ENCODE data around the gene TRAM2. TPM values are rescaled to one million over a fixed set of nuclear protein-coding genes. Genes with fewer than 3 reads are reported as not detected.
A peak's percentile ranks its signal among the peaks of the same experiment; 100 is the strongest.

The TRAM2 gene
- total and polyA plus RNA-seq, 2 of the 13 experiments (the other 11 are each of a cell fraction or from before 2014, with no cell fraction given), result 49.1 to 72.5 TPM

GRCh38 chr6:52517502-52518278, 59.2 kb downstream of the TRAM2 start (continued):
- 0 out of 2 replicates have a peak, but pooled peaks have one; percentile 74 for TF ChIP-seq ZNF318 (CRISPR knock-in tag; IDR thresholded peaks at IDR 0.05)
- peak; percentile 50; the same call in 1 of the 2 replicates for TF ChIP-seq KMT2B (CRISPR knock-in tag; IDR thresholded peaks at IDR 0.05)
- no peak for TF ChIP-seq BCLAF1 (IDR thresholded peaks at IDR 0.05)
- TF ChIP-seq LCORL (IDR thresholded peaks at IDR 0.05), result no peak
- TF ChIP-seq LCORL (CRISPR knock-in tag; IDR thresholded peaks at IDR 0.05), result peak; percentile 91
- no peak for TF ChIP-seq ZBTB21 (CRISPR knock-in tag; IDR thresholded peaks at IDR 0.05)
- no peak for TF ChIP-seq ZNF468 (CRISPR knock-in tag; IDR thresholded peaks at IDR 0.05)
- TF ChIP-seq EP300 (IDR thresholded peaks at IDR 0.05; ENCODE audit: low read depth in 2 of 2, low read length in 2 of 2), result peak in 1 of 2 experiments; percentile 64; a peak in 2 of 4 replicates
- TF ChIP-seq EP300 (CRISPR knock-in tag; IDR thresholded peaks at IDR 0.05; ENCODE audit: borderline replicate concordance), result peak; percentile 52
- TF ChIP-seq ZNF224 (CRISPR knock-in tag; IDR thresholded peaks at IDR 0.05), result peak; percentile 48; the same call in 1 of the 2 replicates
- peak; percentile 57; the same call in 1 of the 2 replicates for TF ChIP-seq KDM5B (CRISPR knock-in tag; IDR thresholded peaks at IDR 0.05; ENCODE audit: borderline replicate concordance)
- no peak for TF ChIP-seq ZNF549 (CRISPR knock-in tag; IDR thresholded peaks at IDR 0.05)
- peak; percentile 66 for TF ChIP-seq UBTF (CRISPR knock-in tag; IDR thresholded peaks at IDR 0.05)
- no peak for TF ChIP-seq TBP (CRISPR knock-in tag; IDR thresholded peaks at IDR 0.05)
- TF ChIP-seq ZNF577 (CRISPR knock-in tag; IDR thresholded peaks at IDR 0.05; ENCODE audit: borderline replicate concordance, low read depth), result no peak
- peak; percentile 59; the same call in 1 of the 2 replicates for TF ChIP-seq ZBTB20 (CRISPR knock-in tag; IDR thresholded peaks at IDR 0.05; ENCODE audit: borderline replicate concordance, low read depth)

Measured in HepG2 (cell line).